Superior temporal gyrus (tissue), 1 donor: ENCODE measurements around the gene TRMO.
A peak's percentile ranks its signal among the peaks of the same experiment; 100 is the strongest.

Source experiments
- DNase-seq: peaks from one replicate; pipeline ENCODE4 v3.0.0-alpha.2; 2016; ENCODE audit errors: extremely low spot score

Gene TRMO

DNA sequence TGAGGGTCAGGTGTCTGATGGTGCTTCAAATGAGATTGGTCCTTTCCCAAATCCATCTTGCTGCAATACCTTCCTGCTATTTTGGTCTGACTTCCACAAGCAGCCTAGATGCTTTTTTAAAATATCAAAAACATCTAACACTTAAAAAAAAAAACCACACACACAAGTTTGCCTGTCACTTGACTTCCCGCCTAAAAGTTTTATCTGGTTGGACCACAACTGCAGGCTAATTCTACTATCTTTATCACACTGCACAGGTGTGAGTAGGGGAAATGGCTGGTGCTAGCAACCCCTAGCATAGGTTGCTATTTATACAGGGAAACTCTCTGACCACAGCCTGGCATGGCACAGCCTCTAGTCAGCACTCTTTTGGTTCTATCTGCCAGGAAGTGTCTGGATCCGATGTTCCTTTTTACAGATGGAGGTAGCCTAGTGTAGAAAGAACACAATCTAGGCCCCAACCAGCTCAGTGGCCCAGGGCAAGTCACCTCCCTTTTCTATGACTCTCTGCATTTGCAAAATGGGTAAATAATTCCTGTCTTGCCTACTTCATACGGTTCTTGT lies 15.9 kb upstream of the TRMO start, which contains the start of gene HEMGN:
TSS of gene HEMGN (minus strand) at position 92 of the 564 bp plus-strand sequence. CDS start at position 56, 36 bp downstream.
- DNase-seq, result no peak

DNA sequence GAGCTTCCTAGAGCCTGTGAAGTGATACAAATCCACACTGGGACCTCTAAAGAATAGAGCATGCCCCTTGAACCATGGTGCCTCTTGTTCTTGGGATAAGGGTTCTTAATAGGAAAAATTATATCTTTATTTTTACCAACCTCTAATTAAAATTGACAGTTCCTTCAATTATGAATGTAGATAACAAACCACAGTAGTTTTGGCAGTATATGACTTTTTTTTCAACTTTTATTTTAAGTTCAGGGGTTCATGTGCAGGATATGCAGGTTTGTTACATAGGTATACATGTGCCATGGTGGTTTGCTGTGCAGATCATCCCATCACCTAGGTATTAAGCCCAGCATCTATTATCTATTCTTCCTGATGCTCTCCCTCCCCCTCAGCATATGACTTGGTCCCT lies 14.7 kb upstream of the TRMO start:
- no peak for DNase-seq

DNA sequence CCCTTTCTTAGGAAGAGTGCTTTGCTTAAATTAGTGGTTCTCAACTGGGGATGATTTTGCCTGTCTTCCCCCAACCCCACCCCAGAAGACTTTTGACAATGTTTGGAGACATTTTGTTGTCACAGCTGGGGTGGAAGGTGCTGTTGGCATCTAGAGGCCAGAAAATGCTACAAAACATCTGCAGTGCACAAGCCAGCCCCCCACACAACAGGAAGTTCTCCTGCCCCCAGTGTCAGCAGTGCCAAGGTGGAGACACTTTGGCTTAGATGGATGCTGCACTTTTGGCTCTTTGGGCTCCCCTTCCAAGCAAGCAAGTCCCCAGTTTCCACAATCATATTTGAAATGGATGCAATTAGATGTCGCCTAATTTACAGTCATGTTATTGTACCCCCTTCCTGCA lies 13.0 kb upstream of the TRMO start:
- no peak for DNase-seq

DNA sequence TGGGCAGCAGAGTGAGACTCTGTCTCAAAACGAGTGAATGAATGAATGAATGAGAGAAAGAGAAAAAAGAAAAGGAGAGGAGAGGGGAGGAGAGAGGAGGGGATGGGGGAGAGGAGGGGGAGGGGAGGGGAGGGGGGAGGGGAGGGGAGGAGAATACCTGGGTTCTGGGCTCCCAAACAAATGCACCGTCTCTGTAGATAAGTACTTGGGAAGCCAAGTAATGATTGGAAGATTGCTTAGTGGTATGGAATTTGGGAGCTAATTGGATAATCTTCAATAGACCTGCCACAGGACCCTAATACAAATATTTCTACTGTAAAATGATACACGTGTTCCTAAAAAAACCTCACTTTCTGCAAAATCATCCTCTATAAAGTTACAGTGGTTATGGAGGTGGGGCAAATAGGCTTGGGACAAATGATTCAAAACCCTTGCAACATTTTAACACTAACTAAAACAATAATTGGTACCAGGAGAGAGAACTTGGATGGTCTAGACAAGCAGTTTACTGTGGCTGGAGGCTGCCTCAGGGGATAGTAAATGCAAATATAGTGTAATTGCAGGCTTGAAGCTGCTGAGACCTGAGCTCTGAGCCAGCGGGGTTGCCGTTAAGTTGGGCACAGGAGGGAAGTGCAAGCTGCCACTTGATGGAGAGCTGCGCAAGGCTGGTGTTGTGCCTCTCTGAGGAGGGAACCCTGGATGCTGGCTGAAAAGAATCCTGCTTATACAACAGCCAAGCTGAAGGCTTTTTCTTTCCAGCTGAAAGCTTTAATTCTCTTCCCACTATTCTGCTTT lies 12.2 kb upstream of the TRMO start:
- no peak for DNase-seq

DNA sequence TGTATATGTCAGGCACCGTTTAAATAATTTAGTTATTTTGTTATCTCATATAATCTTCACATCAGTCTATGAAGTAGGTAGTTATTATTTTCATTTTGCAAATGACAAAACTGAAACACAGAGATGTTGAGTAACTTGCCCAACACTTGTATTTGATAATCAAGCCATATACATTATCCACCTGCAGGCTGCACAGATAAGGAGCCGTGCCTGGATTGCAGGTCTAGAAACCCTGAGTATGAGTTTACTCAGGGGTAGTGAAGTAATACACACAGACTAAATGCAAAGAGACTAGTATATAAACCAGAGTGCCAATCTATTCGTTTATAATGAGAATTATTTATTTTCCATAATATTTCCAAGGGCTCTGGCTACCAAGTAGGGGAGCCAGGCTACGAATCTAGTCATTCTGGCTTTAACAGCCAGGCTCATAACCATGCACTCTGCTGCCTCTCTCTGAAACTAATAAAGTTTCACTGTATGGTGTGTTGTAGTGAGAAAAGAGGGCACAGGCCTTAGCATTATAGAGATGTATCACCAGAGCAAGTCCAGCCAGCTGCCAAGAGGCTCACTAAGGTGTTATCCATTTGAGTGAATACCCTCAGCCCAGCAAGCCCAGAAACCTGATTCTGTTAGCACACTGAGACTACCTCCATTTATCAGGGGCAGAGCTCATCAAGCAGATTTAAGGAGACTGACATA lies 11.1 kb upstream of the TRMO start:
- DNase-seq, result no peak

DNA sequence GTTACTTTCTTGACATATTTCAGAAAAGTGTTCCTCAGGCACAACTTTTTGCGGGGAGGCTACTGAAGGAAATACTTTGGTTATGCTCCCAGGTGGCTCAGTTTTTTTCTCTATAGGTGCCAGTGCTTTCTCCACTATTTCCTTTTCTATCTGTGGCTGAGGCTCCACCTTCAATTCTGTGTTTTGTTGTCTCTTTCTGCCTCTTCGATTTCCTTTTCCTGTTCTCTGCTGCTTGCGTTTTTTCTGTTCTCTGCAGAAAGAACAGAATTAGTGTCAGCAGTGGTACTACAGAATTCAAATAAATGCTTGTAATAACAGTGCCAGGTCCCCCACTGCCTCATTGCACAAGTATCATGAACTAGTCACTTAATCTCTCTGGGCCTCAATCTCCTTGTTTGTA lies 8.7 kb upstream of the TRMO start:
- no peak for DNase-seq

DNA sequence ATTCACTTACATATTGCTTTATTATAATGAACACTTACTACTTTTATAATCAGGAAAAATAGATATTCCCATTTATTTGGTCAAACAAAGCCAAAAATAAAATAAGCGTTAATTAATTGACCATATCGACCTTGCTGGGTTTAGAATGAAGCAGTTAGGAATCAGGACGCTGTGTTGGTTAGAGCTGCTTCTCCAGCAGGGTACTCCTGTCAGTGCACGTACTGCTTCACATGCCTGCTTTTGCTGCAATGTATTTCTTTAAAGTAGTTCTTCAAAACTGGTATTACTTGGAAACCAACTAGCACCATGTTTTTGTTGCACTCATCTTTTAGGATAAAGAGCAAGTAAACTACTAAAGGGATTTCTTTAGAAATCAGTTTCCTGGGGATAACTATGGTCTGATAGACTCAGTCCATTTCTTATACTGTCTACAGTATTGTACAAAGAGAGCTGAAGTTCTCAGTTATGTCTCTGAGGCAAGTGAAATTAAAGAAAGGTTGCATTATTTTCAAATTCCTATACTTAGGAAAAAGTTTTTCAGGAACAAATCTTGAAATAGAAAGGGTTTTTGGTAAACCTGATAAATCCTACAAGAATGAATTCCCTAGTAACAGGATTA lies 6.8 kb upstream of the TRMO start:
- no peak for DNase-seq

DNA sequence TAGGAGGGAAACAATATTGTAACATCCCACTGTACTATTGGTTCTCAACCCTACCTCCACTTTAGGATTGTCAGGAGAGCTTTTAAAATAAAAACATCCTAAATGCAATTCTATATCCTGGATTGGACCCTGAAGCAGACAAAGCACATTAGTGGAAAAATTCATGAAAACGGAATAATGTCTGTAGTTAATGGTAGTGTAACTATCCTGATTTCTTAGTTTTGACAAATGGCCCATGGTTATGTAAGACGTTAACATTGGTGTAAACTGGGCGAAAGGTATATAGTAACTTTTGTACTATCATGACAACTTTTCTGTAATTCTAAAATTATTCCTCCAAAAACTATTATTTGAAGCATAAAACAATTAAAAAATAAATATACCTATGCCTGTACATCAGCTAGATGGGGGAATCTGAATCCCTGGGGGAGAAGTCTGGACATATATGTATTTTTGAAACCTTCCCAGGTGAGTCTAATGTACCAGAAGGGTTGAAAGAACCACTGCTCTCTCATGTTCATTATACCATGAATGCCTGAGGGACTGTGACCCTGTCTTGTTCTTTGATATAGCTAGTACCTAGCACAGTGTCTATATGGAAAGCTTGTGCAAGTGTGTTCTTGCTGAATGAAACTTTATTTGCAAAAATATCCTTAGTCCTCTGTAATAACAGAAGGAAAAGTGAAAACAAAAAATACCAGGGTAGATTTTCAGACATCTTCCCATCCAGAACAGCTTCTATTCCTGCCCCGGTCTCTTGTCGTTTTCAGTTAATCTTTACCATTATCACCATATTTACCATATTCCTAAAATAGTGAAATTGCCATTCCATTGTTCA lies 3.4 kb upstream of the TRMO start:
- no peak for DNase-seq

DNA sequence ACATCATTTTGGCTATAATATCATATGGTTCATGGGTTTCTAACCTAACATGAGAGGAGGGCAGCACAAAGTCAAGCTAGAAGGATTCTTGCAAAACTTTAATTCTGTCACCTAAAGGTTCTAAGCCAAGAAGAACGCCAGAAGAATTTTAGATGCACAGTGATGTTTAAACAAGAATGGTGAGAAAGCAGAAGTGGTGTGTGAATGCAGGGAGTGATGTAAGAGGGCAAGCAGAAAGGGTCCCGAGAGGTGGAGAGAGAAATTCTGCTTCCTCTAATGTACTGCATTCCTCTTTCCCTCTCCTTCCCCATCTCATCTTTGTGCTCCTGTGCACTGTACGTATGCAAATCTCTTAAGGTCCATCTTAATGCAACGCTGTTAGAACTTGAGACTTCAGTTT lies 2.1 kb upstream of the TRMO start:
- DNase-seq, result no peak

DNA sequence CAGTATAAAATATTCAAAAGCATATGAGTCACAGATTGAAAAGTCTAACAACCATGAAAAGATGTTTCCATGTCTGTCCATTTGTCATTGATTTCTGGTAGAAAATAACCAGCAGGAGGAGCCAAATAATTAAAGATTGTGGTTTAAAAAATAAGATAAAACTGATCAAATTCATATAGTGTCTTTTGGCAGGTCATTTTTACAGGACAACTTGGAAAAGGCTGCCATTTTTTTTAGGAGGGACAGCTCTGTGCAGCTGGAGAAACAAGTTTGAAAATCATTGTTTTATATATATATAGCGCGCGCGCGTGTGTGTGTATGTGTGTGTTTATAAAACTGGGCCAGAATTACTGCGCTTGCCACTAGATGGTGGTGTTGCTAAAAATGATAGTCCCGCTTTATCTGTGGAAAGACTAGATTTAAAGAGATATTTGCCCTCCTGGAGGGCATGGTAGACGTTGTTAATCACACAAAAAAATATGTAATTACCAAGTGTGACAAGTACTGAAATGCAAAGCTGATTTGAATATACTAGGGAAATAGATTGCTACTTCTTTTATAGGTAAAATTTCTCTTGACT lies 1.3 kb upstream of the TRMO start:
- DNase-seq, result peak; percentile 95

DNA sequence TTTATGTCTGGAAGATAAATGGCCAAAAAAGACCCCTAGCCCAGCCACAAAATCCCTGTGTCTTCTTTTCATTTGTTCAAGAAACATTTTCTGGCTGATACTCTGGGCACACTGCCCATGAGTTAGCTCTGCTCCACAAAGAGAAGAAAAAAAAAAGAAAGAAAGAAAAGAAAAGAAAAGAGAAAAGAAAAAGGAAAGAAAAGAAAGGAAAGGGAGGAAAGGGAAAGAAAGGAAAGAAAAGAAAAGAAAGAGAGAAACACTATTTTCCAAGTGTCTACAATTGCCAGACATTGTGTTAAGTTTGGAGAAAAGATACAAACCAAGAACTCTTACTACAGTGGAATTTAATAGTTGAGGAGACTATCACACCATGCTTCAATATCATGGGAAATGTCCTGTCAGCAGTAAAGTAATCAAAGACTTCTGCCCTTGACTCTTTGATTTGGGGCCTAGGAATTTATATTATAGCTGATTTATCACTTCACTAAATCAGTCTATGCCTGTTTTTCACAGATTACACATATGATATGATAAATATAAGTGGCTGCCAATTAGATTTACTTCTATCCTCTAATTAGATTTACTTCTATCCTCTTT lies 3.0 kb downstream of the TRMO start:
- DNase-seq, result no peak

DNA sequence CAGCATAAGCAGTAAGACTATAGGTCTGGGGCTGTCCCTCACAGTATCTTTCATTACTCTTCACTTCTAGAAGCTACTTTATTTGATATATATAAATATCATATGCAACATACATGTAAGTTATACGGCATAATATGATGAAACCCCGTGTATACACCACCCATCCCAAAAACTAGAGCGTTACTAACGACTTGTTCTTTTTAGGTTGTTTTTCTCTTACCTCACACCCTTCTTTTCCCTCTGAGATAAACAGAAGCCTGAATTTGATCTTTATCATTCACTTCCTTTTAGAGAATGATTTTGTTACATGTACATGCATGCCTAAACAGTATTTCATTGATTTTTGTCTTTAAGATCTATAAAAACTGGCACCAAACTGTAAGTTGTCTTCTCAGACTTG lies 3.7 kb downstream of the TRMO start:
- no peak for DNase-seq

DNA sequence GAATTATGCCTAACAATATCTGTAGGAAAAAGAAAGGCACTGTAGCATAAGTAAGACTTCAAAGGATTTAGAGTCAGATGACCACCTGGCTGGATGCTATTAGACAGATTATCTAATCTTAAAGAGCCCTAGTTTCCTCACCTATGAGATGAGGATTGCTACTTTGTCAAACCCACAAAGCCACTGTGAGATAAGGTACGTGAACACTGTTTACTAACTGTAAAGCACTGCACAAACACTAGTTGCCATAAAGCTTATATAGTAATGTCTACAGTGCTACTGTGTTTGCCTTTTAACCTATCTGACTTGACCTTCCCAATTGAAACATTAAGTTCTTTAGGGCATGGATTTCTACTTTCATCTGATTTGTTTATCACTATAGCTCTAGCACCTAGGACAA lies 10.3 kb downstream of the TRMO start:
- no peak for DNase-seq

DNA sequence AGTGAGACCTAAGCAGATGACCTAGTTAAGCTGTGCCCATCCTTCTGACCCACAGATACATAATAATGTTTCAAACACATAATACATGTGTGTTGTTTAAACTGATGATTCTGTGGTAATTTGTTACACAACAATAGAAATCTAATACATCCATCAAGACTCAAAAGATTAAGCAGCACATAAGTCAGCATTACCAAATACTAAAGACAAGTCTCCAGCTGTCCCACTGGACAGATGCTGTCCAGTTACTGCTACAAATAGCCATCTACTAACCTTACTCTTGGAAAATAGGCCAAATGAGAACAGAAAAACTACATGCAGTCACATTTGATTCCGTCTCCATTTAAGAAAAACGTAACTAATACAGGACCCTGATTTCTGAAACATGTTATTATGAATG lies 10.8 kb downstream of the TRMO start:
- DNase-seq, result no peak

DNA sequence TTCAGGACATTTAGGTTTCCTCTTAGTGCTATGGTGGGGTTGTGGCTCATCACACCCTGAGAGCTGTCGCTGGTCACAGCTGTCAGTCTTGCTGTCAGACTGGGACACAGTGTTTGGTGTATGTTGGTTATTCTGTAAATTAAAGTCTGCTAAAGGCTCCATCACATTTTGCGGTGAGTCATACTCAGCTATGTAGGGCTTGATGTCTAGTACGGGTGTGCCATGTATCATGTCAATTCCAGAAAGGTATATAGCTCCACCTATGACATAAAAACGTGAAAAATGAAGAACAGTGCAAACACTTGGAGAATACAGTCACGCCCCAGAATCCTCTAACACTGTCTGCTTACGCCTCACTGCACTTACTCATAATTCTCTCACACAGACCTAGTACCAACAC lies 11.9 kb downstream of the TRMO start:
- no peak for DNase-seq

DNA sequence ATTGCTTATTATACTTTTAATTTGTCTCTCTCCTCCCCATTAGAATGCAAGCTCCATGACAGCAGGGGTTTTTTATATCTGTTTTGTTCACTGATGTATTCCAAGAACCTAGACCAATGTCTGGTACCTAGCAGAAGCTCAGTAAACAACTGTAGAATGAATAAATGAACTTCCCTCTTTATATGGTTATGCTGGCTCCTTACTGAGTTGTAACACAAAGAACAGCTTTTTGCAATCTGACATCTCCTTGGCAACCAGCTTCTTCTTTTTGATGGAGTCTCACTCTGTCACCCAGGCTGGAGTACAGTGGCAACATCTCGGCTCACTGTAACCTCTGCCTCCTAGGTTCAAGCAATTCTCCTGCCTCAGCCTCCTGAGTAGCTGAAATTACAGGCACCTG lies 13.6 kb downstream of the TRMO start:
- DNase-seq, result no peak

DNA sequence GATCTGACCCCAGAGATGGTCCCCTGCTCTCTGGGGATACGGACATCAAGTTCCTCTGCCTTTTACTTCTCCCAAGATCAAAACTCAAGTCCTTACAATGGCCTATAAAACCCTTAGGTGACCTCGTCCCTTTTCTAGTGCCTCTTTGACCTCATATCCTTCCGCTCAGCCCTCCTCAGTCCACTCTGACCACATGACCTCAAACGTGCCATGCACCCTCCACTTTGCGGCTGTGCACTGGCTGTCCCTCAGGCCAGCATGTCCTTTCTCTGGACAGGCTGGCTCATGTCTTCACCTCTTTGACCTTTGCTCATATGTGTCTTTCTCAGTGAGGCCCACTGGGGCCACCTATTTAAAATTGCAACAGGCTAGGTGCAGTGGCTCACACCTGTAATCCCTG lies 14.7 kb downstream of the TRMO start:
- DNase-seq, result no peak

DNA sequence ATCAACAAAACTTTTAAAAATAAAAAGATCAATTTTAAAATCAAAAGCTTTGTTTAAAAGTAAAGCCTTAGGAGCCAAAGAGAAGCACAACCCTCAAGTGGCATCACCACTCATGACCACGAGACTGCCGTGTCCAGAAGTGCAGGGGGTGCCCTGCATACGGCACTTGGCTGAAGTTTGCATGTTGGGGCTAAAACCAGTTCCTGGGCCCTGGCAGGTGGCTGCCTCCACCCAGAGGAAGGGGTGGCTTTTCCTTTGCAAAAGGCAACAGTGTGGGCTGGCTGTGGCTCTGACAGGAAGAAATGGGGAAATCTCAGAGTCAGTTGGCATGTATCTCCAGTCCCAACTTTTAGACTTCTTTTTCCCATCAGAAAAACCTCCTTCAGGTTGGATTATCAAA lies 15.3 kb downstream of the TRMO start:
- no peak for DNase-seq

DNA sequence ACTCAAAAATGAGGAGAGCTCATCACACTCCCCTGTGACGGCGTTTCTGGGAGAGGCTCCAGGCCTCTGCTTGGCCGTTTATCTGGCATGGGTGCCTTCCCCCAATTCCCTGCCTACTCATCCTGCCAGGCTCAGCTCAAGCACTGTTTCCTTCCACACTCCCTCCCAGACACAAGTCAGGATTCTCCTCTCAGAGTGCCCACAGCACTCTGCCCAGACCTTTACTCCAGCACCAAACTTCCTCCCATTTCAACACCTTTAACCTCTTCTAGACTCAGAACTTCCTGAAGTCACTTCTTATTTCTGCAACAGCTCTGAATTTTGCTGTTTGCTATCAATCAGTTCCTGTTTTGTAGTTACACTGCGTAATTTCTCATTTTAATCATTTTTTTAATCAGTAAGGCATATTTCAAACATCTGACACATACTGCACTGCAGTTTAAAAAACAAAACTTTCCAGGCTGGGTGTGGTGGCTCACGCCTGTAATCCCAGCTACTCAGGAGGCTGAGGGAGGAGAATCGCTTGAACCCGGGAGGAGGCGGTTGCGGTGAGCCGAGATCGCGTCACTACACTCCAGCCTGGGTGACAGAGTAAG lies 16.0 kb downstream of the TRMO start:
- DNase-seq, result peak; percentile 40

DNA sequence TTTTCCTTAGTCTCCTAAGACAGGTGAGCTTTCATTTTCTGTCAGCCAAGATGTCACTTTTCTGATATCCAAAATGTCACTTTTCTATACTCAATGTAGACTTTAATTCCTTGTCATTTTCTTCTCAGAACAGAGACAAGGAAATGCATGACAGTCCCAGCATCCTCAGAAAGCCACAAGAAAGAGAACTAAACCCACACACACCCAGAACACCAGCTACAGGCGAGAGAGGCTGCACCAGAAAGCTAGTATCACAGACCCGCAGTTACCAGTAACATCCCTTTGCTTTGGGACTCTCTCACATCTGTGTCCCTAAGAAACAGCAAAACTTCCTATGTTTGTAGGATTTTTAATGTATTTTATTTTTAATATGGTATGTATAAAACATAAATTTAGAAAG lies 17.1 kb downstream of the TRMO start:
- DNase-seq, result no peak

DNA sequence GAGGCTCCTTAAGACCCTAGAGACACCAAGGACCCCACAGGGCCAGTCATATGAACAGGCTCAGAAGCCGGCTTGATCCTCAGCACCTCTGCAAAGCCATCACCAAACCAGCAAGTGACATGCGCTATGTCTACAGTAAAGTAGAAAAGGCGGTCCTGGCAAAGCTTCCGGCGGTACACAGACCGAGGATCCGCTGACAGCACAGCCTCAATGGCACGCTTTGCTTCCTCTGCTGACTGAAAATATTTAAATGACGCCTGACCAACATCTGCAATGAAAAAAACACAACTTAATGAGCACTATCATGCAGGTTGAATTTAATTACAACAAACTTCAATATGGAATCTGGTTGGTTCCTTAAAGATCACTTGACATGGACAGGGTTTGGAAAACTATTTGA lies 17.6 kb downstream of the TRMO start:
- DNase-seq, result no peak
